NCI-H2196 (cell line): Measurements from ENCODE around the gene FBN1.
A peak's percentile ranks its signal among the peaks of the same experiment; 100 is the strongest.

ENCODE experiments used
- DNase-seq: peaks from one replicate; lab custom pipeline; 2025; ENCODE audit not compliant: unreplicated experiment; lab: John Stamatoyannopoulos, UW

FBN1 gene

DNA sequence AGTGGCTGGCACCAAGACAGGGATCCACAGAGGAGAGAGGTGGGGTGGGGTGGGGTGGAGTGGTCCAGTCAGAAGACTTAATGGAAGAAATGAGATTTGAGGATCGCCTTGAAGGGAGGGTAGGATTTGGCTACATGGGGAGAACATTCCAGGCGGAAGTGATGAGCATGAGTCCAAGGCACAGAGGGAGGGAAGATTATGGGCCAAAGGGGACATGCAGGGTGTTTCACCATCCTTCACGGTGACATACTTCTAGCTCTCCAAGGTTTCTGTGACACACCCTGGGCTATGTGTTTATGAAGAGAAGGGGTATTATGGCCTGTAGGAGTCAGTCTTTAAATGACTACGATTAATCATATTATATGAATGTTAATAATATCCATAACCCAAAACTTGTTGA is 7.7 kb upstream of the FBN1 start:
- DNase-seq = no peak

DNA sequence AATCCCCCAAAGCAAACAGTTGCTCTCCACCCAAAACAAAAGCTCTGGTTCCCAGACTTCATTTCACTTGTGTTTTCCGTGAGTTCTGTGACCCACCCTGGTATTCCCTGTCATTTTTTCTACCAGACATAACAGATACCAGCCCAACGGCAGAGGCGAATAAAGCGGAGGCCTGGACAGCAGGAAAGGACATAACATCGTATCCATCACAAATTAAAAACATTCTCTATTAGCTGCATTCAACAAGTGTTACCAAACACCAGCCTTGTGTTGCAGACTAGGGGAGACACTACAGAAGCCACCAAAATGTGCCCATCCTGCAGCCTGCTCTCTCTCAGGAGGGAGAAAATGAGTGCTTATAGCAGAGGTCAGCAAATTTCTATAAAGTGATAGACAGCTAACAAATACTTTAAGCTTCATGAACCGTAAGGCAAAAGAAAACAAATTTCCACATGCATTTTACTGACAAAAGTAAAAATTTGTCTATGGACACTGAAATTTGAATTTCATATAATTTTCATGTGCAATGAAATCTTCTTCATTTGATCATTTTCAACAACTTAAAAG is 7.1 kb upstream of the FBN1 start:
- DNase-seq = no peak

DNA sequence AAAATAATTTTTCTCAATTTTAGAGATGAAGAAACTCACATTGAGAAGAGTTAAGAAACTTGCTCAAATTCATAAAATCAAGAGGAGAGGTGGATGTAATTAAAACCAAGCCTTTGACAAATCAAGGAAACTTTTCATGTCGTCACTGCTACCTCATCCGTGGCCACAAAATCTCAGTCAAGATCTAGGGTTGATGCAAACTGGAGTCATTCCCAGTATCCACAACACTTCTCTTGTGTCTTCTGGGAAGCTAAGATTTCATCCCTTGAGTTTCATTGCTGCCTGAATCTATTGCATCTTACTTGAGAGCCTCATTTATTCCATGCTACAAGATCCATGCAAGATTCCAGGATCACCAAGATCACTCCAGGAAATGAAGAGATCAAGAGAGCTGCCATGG is 5.4 kb upstream of the FBN1 start:
- DNase-seq = no peak

DNA sequence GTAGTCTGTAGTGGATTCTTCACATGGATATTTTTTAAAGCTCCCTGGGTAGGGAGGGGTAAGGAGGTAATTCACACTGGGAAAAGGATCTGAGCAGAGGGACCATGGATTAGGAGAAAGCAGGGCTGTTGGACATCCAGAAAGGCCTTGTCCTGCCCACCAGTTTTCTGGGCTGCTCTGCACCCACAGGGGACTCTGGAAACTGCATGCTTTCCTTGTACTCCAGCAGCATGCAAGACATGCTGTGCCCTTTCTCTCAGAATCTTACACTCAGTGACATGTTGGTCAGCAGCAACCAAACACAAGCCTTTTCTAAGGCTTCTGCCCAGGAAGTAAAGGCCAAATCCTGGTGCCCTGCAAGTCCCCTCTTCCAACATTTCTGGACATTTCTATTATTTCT is 2.5 kb upstream of the FBN1 start:
- DNase-seq = no peak

DNA sequence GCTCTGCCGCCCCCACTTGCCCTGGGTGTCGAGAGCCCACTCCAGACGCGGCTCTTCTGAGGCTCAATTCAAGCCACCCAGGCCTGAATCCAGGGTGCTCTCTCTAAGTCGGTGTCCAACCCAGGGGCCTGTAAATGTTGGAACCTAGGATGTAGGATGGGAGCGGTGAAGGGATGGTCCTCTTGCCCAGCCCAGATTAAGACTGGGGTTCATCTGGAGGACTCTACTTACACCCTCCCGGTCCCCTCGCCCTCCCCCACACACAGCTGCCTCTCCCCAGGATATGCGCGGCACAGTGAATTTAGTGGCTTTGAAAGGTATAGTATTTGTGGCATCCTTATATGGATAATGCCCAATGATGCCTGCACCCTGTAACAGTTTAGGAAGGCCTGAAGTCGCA is 822 bp upstream of the FBN1 start:
- no peak for DNase-seq

DNA sequence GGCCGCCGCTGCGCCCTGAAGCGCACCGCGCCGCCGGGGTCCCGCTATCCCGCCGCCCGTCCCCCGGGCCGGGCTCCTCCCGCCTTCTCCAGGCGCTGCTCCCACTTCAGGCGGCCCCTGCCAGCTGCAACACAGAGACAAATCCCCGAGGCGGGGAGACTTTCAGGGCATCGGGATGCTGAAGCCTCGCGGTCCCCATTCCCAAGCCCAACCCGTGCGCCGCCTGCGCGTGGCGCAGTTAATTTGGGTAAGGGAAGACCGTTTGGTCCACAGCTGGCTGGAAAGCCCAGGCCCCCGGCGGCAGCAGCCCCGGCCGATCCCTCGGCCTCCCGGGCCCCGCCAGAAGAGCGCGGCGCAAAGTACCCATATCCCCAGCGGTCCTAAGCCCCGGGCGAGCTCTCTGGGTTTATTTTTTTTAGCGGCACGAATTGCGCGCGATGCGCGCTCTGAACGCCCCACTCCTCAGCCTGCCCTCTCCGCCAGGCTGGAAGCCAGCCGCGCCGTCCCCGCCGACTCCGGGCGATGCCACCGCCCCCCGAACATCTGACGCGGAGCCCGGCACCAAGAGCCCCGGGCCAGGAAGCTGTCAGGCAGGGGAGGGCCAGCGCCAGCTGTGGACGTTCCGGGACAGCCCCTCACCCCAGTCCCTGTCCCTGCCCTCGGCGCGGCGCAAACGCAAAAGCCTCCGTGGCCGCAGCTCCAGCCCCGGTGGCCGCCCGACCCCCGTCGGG is 517 bp downstream of the FBN1 start:
- no peak for DNase-seq

DNA sequence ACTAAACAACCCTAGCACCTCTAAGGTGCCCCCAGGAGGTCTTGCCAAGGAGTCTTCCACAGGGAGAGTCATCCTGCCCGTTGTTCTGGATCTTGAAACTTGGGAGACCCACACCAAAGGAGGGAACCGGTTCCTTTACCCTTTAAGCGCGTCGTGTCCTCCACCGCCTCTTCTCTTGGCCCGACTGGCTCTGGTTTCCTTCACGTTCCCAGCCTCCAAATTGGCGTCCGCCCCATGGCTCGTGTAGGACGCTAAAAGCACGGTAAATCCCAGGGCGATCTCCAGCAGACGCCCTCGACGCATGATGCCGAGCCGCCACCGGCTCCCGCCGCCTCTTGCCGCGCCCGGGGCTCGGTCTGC is 1.1 kb downstream of the FBN1 start:
- DNase-seq = no peak

DNA sequence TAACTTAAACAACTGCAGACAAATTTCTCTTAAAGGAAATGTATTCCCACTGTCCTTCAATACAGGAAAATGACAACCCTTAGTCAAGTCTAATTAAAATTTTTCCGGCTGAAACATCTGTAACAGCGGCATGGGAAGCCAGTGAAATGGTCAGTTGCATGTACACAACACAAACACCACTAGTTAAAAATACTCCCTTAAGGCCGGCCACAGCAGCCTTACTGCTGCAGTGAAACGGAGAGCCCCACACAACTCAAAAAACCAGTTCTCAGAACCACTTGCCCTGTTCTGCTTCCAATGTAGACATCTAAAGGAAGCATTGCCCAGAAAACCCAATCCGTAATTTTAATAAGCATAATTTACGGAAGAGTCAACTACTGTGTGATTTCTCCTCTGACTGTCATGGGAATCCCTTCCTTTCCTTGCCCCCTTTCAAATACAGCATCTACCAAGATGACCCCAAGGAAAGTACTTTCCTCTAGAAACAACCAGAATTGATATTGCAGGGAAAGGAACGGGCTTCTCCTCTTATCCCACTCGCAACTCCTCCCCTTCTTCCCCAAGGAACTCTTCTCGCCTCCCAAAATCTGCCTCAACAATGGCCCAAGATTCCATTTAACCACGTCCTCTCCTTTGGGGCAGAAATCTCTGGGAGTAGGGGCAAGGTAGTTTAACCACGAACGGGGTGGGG is 1.6 kb downstream of the FBN1 start:
- no peak for DNase-seq

DNA sequence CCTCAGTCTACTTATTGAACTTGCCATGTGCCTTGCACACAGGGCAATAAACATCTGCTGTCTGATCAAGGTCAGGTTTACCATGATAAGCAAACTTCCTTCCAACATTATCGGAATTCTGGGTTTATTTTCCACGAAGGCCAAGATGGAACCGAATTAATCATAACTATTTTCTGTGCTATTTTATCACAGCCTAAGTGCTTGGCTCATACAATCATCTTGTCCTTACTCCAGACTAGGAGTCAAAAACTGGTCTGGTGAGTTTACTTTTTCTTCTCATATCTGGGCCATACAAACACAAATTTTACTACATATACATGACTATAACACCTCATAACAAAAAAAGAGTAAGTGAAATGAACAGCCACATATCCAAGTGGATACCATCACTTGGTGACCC is 2.3 kb downstream of the FBN1 start:
- DNase-seq = no peak

DNA sequence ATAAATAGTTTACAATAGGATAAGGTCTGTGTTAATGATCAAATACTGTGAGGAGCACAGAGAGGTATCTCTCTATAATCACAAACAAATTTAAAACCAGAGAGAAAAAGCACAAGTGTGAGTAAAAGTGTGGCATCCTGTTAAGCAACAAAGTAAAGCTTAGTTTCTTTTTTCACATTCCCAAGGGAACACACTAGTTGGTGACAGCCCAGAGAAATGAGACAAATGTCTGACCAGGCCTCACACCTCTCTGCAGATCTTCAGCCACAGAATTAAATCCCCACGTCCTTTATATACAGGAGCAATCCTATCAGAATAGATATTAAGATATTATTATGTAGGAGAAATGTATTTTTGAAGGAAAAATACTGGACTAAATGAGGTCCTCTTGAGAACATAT is 2.7 kb downstream of the FBN1 start:
- DNase-seq = no peak

DNA sequence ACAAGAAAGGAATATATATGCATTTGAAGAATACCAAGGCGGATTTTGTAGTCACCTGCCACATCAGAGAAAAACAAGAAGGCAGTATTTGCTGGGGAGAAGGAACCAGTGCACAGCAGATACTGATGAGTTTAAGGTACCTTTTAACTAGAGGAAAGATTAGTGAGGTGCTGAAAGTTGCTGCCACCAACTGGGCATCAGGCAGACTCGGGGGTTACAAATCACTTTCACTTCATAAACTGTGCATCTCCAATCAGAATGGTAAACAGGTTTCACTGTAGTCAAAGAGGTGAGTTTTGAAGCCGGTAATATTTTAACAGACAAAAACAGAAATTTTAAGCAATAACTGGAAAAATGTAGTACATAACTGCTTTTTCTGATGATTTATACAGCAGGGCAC is 4.1 kb downstream of the FBN1 start:
- DNase-seq = peak; percentile 1

DNA sequence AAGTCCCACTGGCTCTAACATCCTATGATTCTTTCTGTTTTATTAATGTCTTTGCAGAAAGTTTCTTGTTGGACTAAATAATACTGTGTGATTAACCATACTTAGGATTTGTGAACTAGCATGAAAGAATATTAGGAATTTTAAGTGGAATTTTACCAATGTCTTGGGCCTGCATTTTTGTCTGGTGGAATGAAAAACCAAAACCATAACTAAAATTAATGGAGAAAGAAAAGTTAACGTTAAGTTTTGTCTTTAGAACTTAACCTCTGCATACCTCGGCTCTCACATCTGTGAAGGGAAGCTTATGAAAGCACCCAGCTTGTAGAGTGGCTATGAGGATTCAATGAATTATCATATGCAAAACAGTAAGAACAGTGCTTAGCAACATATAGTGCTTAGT is 6.5 kb downstream of the FBN1 start:
- DNase-seq = no peak

DNA sequence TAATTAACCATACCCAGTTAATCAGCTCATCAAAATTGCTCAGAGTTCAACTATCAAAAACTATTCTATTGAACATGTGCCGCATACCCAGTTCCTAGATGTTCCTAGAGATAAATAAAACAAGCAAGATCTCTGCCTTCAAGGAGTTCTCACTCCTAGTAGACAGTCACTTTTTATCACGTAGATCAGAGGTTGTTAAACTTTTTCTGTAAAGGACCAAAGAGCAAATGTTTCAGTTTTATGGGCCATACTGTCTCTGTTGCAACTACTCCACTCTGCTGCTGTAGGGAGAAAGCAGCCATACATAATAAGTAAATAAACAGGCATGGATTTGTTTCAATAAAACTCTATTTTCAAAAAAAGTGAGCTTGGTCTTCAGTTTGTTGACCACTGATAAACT is 7.9 kb downstream of the FBN1 start:
- no peak for DNase-seq

DNA sequence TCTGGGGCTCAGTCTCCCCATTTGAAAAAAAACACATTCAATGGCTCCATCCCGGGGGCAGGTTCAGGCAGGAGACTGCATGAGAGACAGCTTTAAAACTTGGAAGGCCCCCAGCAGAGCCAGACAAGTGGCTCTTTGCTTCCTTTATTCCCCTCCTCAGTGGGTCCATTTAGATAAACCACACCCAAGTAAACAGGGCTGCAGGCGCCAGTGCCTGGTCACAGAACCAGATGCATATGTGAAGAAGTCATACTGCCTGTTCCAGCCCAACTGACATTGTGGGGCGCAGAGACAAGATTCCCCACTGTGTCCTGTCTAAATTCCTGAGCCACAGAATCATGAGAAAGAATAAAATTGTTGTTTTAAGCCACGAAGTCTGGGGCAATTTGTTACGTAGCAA is 9.0 kb downstream of the FBN1 start:
- no peak for DNase-seq

DNA sequence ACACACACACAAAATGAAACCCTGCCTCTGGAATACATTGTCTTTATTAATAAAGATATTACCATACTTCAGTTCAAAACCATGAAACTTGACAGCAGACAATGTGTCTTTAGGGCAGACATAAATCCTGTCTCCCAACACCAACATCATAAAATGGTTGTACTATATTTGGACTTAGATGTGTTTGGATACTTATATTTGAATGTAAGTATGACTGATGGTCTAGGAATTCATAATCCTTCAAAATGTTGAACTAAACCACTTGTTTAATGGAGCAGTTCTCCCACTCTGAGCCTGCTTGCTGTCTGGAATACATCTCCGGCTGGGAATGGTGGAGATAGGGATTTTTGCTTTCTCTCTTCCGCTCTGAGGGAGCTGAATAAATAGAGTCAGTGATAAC is 10.6 kb downstream of the FBN1 start:
- no peak for DNase-seq

DNA sequence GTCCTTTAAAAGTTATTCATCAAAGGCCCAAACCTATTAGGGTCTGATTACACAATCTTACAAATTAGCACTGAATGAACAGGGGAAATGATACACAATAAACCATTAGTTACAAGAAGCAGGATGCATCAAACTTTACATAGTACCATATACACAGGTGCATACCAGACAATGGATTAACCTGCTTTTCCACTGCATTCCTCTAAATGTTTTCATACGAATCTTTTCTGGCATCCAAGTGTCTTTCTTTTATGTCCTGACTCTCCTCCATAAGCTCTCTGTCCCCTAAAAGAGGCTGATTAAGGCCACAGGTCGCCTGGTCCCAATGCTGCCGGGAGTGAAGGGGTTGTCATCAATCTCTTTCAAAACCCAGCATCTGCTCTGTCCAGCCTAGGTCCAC is 11.4 kb downstream of the FBN1 start:
- DNase-seq = no peak

DNA sequence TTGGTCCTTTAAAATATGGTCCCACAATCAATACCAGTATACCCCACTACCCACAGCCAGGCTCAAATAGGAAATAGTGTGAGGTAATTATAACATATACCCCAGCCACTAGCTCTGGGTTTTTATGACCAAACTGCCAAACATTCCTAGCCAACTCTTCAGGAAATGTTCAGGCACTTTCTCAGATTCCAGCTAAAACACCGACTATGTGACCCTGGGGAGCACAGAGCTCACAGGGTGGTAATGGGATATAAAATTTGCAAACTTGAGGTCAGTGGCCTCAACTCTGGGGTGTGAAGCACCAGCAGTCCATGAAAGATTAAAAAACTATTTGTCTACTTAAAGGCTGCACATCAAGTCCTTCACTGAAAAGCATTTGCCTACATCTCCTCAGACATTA is 12.9 kb downstream of the FBN1 start:
- DNase-seq = no peak

DNA sequence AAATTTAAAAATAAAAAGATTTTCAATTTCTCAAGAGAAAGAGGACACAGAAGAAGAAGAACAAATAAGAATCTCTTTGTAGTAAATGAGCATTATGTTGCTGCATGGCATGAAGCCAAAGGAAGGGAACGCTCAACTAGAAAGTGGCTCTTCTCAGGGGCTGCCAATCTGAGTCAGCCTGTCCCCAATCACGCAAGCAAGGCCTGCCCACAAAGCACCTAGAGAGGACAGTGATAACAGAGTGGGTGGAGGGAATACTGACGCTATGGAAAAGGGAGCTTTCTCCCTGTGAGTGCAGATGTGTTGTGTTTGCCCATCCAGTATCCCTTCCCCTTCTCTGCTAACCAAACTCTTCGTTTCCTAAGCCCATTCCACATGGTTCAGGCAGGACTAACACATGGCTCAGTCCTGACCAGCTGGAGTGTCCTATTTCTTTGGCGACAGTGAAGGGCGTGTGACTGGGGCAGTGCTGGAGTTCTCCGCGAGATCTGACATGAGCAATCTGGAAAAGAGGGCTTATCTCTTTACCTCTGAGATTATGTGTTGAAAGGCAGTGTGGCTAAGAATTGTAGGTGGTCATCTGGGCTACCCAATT is 14.2 kb downstream of the FBN1 start:
- DNase-seq = no peak

DNA sequence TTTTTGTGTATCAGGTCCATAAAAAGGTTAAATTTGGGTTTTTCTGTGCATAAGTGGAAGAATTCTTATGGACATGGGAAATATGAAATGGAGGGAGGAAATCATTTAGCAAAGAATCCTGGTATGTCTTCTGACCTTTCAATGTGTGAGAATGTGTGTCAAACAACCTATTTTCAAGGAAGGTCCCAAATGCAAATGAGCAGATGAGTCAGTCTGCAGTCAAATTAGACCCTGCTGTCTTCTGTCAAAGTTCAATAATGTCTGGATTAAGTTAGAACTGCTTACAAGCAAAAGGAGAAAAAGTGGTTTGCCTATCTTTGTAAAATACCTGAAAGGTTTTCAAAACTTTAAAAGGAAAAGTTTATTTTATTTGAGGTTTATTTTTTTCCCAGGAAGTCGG is 15.3 kb downstream of the FBN1 start:
- DNase-seq = no peak

DNA sequence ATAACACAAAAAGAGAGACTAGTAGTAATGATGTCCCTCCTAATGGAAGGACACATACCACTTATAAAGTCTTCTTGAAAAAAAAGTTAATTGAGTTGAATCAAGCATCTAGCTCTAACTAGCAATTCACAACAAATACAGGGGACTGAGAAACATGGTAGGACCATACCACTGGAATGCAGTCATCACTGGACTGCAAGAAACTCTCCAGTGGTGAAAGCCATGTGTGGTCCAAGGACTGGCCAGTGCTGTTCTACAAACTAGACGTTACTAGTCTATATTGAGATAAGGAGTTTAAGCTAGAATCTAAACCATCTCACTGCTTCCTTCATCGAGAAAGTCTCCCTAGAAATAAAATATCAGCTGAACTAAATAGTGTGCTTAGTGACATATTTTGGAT is 16.7 kb downstream of the FBN1 start:
- no peak for DNase-seq

DNA sequence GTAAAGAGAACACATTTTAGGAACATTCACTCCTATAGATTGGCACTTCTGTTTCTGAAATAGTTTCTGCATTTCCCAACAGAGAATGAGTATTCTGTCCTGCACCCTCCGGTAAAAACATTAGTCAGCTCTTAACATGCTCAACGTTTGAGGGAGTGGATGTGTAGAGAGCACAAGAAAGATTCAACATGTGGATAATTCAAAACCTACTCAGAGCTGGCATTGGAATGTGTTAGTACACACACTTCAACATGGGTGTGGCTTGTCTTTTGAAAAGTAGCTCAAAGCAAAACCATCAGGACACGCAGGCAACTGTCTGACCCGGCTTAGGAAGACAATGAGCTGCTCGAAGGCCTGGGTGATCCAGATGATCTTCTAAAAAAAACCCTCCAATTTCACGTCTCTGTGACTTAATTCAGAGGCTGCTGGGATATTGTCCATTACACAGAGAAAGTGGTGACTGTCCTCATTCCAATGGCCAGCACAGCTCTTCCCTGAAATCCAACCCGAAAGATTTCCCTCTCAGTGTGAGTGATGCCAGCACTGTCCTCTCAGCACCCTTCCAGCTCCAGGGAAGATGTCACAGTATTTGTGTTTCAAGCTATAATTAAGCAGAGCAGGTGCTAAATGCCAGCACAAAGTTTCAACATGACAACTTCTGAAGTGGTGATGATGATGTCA is 18.1 kb downstream of the FBN1 start:
- no peak for DNase-seq

DNA sequence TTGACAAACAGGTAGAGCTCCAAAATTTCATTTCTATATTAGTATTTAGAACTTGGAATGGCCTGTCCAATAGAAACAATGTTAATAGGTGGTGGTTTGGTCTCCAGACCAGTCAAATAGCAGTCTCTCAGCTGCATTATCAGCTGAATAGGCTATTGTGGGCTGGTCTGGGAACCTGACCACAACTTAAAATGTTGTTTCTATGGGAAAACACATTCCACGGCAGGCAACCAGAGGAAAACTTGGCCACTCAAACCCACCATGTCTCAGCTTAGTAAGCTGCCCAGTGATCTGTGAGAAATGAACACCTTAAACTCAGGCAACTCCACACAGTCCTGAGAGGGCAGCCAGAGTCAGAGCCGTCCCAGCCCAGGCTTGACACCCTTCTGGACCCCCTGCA is 20.4 kb downstream of the FBN1 start:
- no peak for DNase-seq
